ENCODE measurements around the gene C1QTNF1. TPM values are rescaled to one million over a fixed set of nuclear protein-coding genes. Genes with fewer than 3 reads are reported as not detected.

Gene C1QTNF1
- total and polyA plus RNA-seq, 2 donors (not counting 1 experiment from before 2014, with no cell fraction given) = not detected

- WGBS (ENCODE audit: insufficient coverage) = 86% methylated on average over 9 of the region's 9 CpGs
Observed at GRCh38 chr17:79033046-79033616, 9.2 kb downstream of the C1QTNF1 start.

More at GRCh38 chr17:79033046-79033616, 9.2 kb downstream of the C1QTNF1 start:
- Histone ChIP-seq H3K36me3 (replicated peaks in 1 of 2; ENCODE audit: control extremely low read depth in 1 of 2, control insufficient read depth in 1 of 2, extremely low read depth in 1 of 2, insufficient read depth in 2 of 2, low read length in 1 of 2) (no peaks in the 10 kb centered on the region), H4K20me1 (ENCODE audit: control insufficient read depth, insufficient read depth, low read length, poor library complexity, severe bottlenecking) (no peaks in the 10 kb centered on the region), H3K79me2 (ENCODE audit: control insufficient read depth, insufficient read depth, low read length) (no peaks in the 10 kb centered on the region), H3K27ac (ENCODE audit: low read length in 2 of 2) (no peak overlapping the region), H3K27me3 (replicated peaks in 1 of 4; ENCODE audit: control extremely low read depth in 1 of 4, control insufficient read depth in 3 of 4, insufficient read depth in 4 of 4, low read length in 3 of 4) (peaks cover 0 to 22% (median 1%) of the 10 kb centered on the region in 4 experiments), H3K4me3 (ENCODE audit: control extremely low read depth in 1 of 5, extremely low read depth in 1 of 5, insufficient read depth in 1 of 5, low read depth in 2 of 5, low read length in 4 of 5) (no peak overlapping the region), H3K9me3 (ENCODE audit: control extremely low read depth in 1 of 3, control insufficient read depth in 2 of 3, insufficient read depth in 1 of 3, low read length in 2 of 3) (no peaks in the 10 kb centered on the region), H3K9ac (ENCODE audit: low read length) (no peak overlapping the region), H2AFZ (ENCODE audit: insufficient read depth, low read depth, low read length, poor library complexity, severe bottlenecking) (no peak overlapping the region), H3K4me1 (ENCODE audit: control insufficient read depth in 2 of 2, insufficient read depth in 2 of 2, low read length in 2 of 2) (no peaks in the 10 kb centered on the region), H3K4me2 (replicated peaks; ENCODE audit: low read depth, low read length, poor library complexity, severe bottlenecking) (no peak overlapping the region)
- no peak for ATAC-seq (ENCODE audit: low read depth)
- CTCF ChIA-PET = interaction anchor here (0.6 to 1.5 kb wide), 3 partner anchors 8 to 12 kb away, joined by 3 to 4 read pairs (median 3); no protein-coding TSS in a partner anchor
- peaks cover 37% of the 10 kb centered on the region for H3K27me3 Mint-ChIP-seq
- TF ChIP-seq EZH2 (IDR thresholded peaks at IDR 0.05; ENCODE audit: borderline replicate concordance, insufficient read depth, low read depth, low read length, poor library complexity, severe bottlenecking) = no peak
- TF ChIP-seq CTCF (IDR thresholded peaks at IDR 0.05) = no peak
- H3K4me3 Mint-ChIP-seq = no peak overlapping the region
- no peaks in the 10 kb centered on the region for H3K9me3 Mint-ChIP-seq (ENCODE audit: insufficient read depth)
- H3K27ac Mint-ChIP-seq = no peak overlapping the region
- intact Hi-C loops (cut with micrococcal nuclease) = no loop called here
- DNase-seq = no peak
- no peaks in the 10 kb centered on the region for H3K4me1 Mint-ChIP-seq
- POLR2A ChIA-PET = no interaction called here

Data from B cell (primary cell).